HS-5 (cell line): ENCODE measurements around the gene GAL3ST3.
"Not testable (repeated sequence)": the region's sequence is repeated elsewhere in the genome, so short reads cannot be mapped to it uniquely, and the experiment has no call there.

Source experiments
- DNase-seq: peaks from one replicate; pipeline ENCODE4 v3.0.0-alpha.2; 2012; ENCODE audit warnings: low read depth

GAL3ST3 gene

GRCh38 chr11:66048547-66049323 is at the start of gene GAL3ST3:
Gene GAL3ST3 (minus strand): TSS chr11:66049161. CDS start chr11:66045415, 3,746 bp downstream.
- DNase-seq: no peak

- not testable (repeated sequence) for DNase-seq
These were observed 43.2 kb upstream of the GAL3ST3 start for GRCh38 chr11:66092125-66092524.

- no peak for DNase-seq
These were observed 41.3 kb upstream of the GAL3ST3 start for GRCh38 chr11:66090288-66090687.

GRCh38 chr11:66089067-66089466 is 40.1 kb upstream of the GAL3ST3 start:
- DNase-seq: no peak

GRCh38 chr11:66087148-66087908 is 38.4 kb upstream of the GAL3ST3 start:
- no peak for DNase-seq

GRCh38 chr11:66084821-66085475 is 36.0 kb upstream of the GAL3ST3 start:
- DNase-seq: no peak

GRCh38 chr11:66083767-66084166 is 34.8 kb upstream of the GAL3ST3 start:
- DNase-seq: no peak

GRCh38 chr11:66082946-66083698 is 34.2 kb upstream of the GAL3ST3 start:
- no peak for DNase-seq

- no peak for DNase-seq
These were observed 32.5 kb upstream of the GAL3ST3 start for GRCh38 chr11:66081505-66081904.

GRCh38 chr11:66080055-66080817 is 31.3 kb upstream of the GAL3ST3 start:
- DNase-seq: no peak

GRCh38 chr11:66078949-66079348 is 30.0 kb upstream of the GAL3ST3 start:
- DNase-seq: not testable (repeated sequence)

GRCh38 chr11:66077927-66078326 is 29.0 kb upstream of the GAL3ST3 start:
- DNase-seq: no peak

- no peak for DNase-seq
These were observed 27.6 kb upstream of the GAL3ST3 start for GRCh38 chr11:66076561-66076960.

- DNase-seq: no peak
These were observed 26.3 kb upstream of the GAL3ST3 start for GRCh38 chr11:66075273-66075672.

- DNase-seq: no peak
These were observed 24.7 kb upstream of the GAL3ST3 start for GRCh38 chr11:66073669-66074068.

GRCh38 chr11:66072518-66072917 is 23.6 kb upstream of the GAL3ST3 start:
- DNase-seq: no peak

GRCh38 chr11:66072081-66072480 is 23.1 kb upstream of the GAL3ST3 start:
- DNase-seq: no peak

GRCh38 chr11:66071381-66071801 is 22.4 kb upstream of the GAL3ST3 start:
- no peak for DNase-seq

- DNase-seq: no peak
These were observed 21.8 kb upstream of the GAL3ST3 start for GRCh38 chr11:66070604-66071380.
